DOHH2 (cell line): ENCODE data around the gene BRIP1.

ENCODE experiments used
- H3F3A ChIP-seq: fragments of 200-600 bp; sonication (generic), shearing (Covaris generic); 2 replicates; pipeline ENCODE4 v1.6.0; 2016; ENCODE audit warnings: antibody characterized with exemption, mild to moderate bottlenecking; ENCODE audit not compliant: control insufficient read depth, insufficient read depth
- H3K27ac ChIP-seq: fragments of 200-600 bp; sonication (generic); 2 replicates; pipeline ENCODE4 v1.5.1; 2014; ENCODE audit warnings: low read depth, mild to moderate bottlenecking, low read length, moderate library complexity
- H3K27me3 ChIP-seq: fragments of 200-600 bp; sonication (generic); 2 replicates; pipeline ENCODE4 v1.6.1; 2014; ENCODE audit warnings: mild to moderate bottlenecking, low read length, mixed read lengths; ENCODE audit not compliant: control insufficient read depth
- H3K36me3 ChIP-seq: fragments of 200-600 bp; sonication (generic); 2 replicates; pipeline ENCODE4 v1.6.1; 2014; ENCODE audit warnings: mild to moderate bottlenecking, low read length, moderate library complexity, mixed read lengths; ENCODE audit not compliant: control insufficient read depth
- H3K4me1 ChIP-seq: fragments of 200-600 bp; sonication (generic); 2 replicates; pipeline ENCODE4 v1.6.1; 2014; ENCODE audit warnings: mild to moderate bottlenecking, low read length, mixed read lengths; ENCODE audit not compliant: control insufficient read depth
- H3K4me2 ChIP-seq: fragments of 200-600 bp; sonication (generic); 2 replicates; pipeline ENCODE4 v1.6.0; 2014; ENCODE audit warnings: mild to moderate bottlenecking, low read length, moderate library complexity
- H3K4me3 ChIP-seq: fragments of 200-600 bp; sonication (generic); 2 replicates; pipeline ENCODE4 v1.5.1; 2014; ENCODE audit warnings: mild to moderate bottlenecking, low read length, mixed read lengths
- H3K79me2 ChIP-seq: fragments of 200-600 bp; sonication (generic); 2 replicates; pipeline ENCODE4 v1.6.1; 2014; ENCODE audit warnings: mild to moderate bottlenecking, low read length, mixed read lengths; ENCODE audit not compliant: control insufficient read depth
- H3K9me2 ChIP-seq: fragments of 200-600 bp; sonication (generic); replicated peaks from 2 replicates; pipeline ENCODE4 v1.6.1; 2014; ENCODE audit warnings: mild to moderate bottlenecking, low read length, mixed read lengths; ENCODE audit not compliant: control insufficient read depth
- H3K9me3 ChIP-seq: fragments of 200-600 bp; sonication (generic); 2 replicates; pipeline ENCODE4 v1.6.1; 2014; ENCODE audit warnings: antibody characterized with exemption, low read length, mixed read lengths; ENCODE audit not compliant: control insufficient read depth, insufficient read depth
- H4K20me1 ChIP-seq: fragments of 200-600 bp; sonication (generic); 2 replicates; pipeline ENCODE4 v1.6.0; 2014; ENCODE audit warnings: low read depth, mild to moderate bottlenecking, antibody characterized with exemption, low read length, moderate library complexity; ENCODE audit not compliant: control insufficient read depth, insufficient read depth
- CTCF ChIP-seq: fragments of 200-600 bp; sonication (generic); IDR thresholded peaks from one replicate; pipeline ENCODE4 v1.5.1; 2014; ENCODE audit warnings: antibody characterized with exemption, mild to moderate bottlenecking, low read depth, low read length; ENCODE audit not compliant: poor library complexity, severe bottlenecking
- EZH2phosphoT487 ChIP-seq: fragments of 200-600 bp; sonication (generic); IDR thresholded peaks from 2 replicates; pipeline ENCODE4 v1.6.1; 2017; ENCODE audit warnings: borderline replicate concordance, mild to moderate bottlenecking, antibody characterized with exemption, low read length, moderate library complexity, mixed read lengths

The BRIP1 gene

GRCh38 chr17:61904094-61904710, 40.9 kb upstream of the BRIP1 start:
- no peak overlapping the region for H3K4me3 ChIP-seq
- no peaks in the 10 kb centered on the region for H3K79me2 ChIP-seq
- H3K36me3 ChIP-seq, result peaks cover 68% of the 10 kb centered on the region
- H4K20me1 ChIP-seq, result no peaks in the 10 kb centered on the region
- no peaks in the 10 kb centered on the region for H3K9me2 ChIP-seq
- H3K27me3 ChIP-seq, result no peaks in the 10 kb centered on the region
- no peaks in the 10 kb centered on the region; the same call in 1 of the 2 replicates for H3F3A ChIP-seq
- H3K27ac ChIP-seq, result no peak overlapping the region
- H3K4me2 ChIP-seq, result no peak overlapping the region
- H3K9me3 ChIP-seq, result no peaks in the 10 kb centered on the region
- no peaks in the 10 kb centered on the region for H3K4me1 ChIP-seq
- no peak for TF ChIP-seq CTCF
- no peak for TF ChIP-seq EZH2phosphoT487

- no peaks in the 10 kb centered on the region for H4K20me1 ChIP-seq
- H3K9me3 ChIP-seq, result no peaks in the 10 kb centered on the region
- TF ChIP-seq EZH2phosphoT487 (no peak), CTCF (no peak)
- no peak overlapping the region for H3K4me3 ChIP-seq
- no peaks in the 10 kb centered on the region for H3K79me2 ChIP-seq
- H3K36me3 ChIP-seq, result peaks cover 65% of the 10 kb centered on the region
- no peak overlapping the region for H3K4me2 ChIP-seq
- no peaks in the 10 kb centered on the region for H3K9me2 ChIP-seq
- no peak overlapping the region for H3K27ac ChIP-seq
- H3K27me3 ChIP-seq, result no peaks in the 10 kb centered on the region
- no peaks in the 10 kb centered on the region for H3K4me1 ChIP-seq
- H3F3A ChIP-seq, result no peaks in the 10 kb centered on the region; the same call in 1 of the 2 replicates
These were observed 39.9 kb upstream of the BRIP1 start for GRCh38 chr17:61903251-61903650.

- no peak overlapping the region for H3K4me2 ChIP-seq
- H3F3A ChIP-seq, result no peaks in the 10 kb centered on the region
- H3K27ac ChIP-seq, result no peak overlapping the region
- H3K79me2 ChIP-seq, result no peaks in the 10 kb centered on the region
- peaks cover 67% of the 10 kb centered on the region for H3K36me3 ChIP-seq
- no peaks in the 10 kb centered on the region for H3K9me2 ChIP-seq
- no peaks in the 10 kb centered on the region for H3K27me3 ChIP-seq
- H4K20me1 ChIP-seq, result no peaks in the 10 kb centered on the region
- no peaks in the 10 kb centered on the region for H3K9me3 ChIP-seq
- H3K4me3 ChIP-seq, result no peak overlapping the region
- no peaks in the 10 kb centered on the region for H3K4me1 ChIP-seq
- TF ChIP-seq EZH2phosphoT487, result no peak
- TF ChIP-seq CTCF, result no peak
These were observed 34.3 kb upstream of the BRIP1 start for GRCh38 chr17:61897548-61898180.
